NCI-H1436 treated with DMSO at 0.1 percent for 48 hours (cell line): ENCODE results near the gene LBX1.

ENCODE experiments used
- DNase-seq: peaks from one replicate; lab custom pipeline; 2025; lab: John Stamatoyannopoulos, UW

Gene LBX1

GRCh38 chr10:101241840-101242707, 12.8 kb upstream of the LBX1 start:
- DNase-seq: no peak

- DNase-seq: no peak
These were observed 9.5 kb upstream of the LBX1 start for GRCh38 chr10:101238732-101239105.

- DNase-seq: no peak
These were observed 8.9 kb upstream of the LBX1 start for GRCh38 chr10:101237982-101238731.

GRCh38 chr10:101237081-101237981, 8.1 kb upstream of the LBX1 start:
- DNase-seq: no peak

GRCh38 chr10:101236376-101237080, 7.3 kb upstream of the LBX1 start:
- DNase-seq: no peak

- no peak for DNase-seq
These were observed 6.5 kb upstream of the LBX1 start for GRCh38 chr10:101235766-101236165.

- DNase-seq: no peak
These were observed 5.1 kb upstream of the LBX1 start for GRCh38 chr10:101234333-101234732.

GRCh38 chr10:101233863-101234262, 4.6 kb upstream of the LBX1 start:
- DNase-seq: no peak

- DNase-seq: no peak
These were observed 4.2 kb upstream of the LBX1 start for GRCh38 chr10:101233443-101233842.

- no peak for DNase-seq
These were observed 2.8 kb upstream of the LBX1 start for GRCh38 chr10:101231912-101232689.

GRCh38 chr10:101231092-101231491, 1.8 kb upstream of the LBX1 start:
- no peak for DNase-seq

- DNase-seq: no peak
These were observed 1.1 kb upstream of the LBX1 start for GRCh38 chr10:101230183-101230917.

- no peak for DNase-seq
These were observed 347 bp downstream of the LBX1 start for GRCh38 chr10:101228966-101229265.

GRCh38 chr10:101228153-101228965, 904 bp downstream of the LBX1 start:
- no peak for DNase-seq

- no peak for DNase-seq
These were observed 1.7 kb downstream of the LBX1 start for GRCh38 chr10:101227429-101228152.

GRCh38 chr10:101226491-101227428, 2.5 kb downstream of the LBX1 start:
- no peak for DNase-seq

- no peak for DNase-seq
These were observed 3.3 kb downstream of the LBX1 start for GRCh38 chr10:101225846-101226421.
